ENCODE data around the gene GLMN. TPM values are rescaled to one million over a fixed set of nuclear protein-coding genes. Genes with fewer than 3 reads are reported as not detected.

GLMN gene
- polyA plus RNA-seq, 4 donors: 18.9 to 27.0 (median 24.1) TPM

DNA sequence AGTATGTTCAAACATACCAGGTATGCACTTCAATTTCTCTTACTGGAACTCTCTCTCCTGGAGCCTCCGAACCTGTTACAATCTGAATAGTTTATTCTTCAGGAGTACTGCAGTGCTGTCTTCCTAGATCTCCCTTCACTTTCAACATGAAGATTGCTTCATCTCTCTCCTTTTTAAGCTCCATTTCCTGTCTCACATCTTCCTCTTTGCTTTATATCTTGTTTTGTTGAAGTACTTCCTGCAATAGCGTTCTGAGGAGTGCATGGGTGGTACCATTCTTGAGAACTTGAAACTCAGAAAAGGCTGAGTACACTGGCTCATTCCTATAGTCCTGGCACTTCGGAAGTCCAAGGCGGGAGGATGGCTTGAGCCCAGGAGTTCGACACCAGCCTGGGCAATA lies 96.8 kb downstream of the GLMN start:
- DNase-seq (ENCODE audit: low read depth in 4 of 4, low spot score in 3 of 4): no peak

Other genes with a start within 250 kb of the GLMN start
- gene SETSIP, start 223.6 kb downstream of the GLMN start, polyA plus RNA-seq (ENCODE audit: insufficient read length in 4 of 4): under 1 TPM; 0.42 to 0.79 (median 0.54) TPM
- gene BTBD8, start 218.6 kb downstream of the GLMN start, polyA plus RNA-seq (ENCODE audit: insufficient read length in 4 of 4): 1 to 10 TPM; 3.2 to 7.2 (median 6.3) TPM
- under 1 TPM in 1 of 4 donors, not detected in 3; 0.27 TPM for gene C1orf146, start 81.1 kb downstream of the GLMN start, polyA plus RNA-seq (ENCODE audit: insufficient read length in 4 of 4)
- gene RPAP2, start 72 bp upstream of the GLMN start, polyA plus RNA-seq (ENCODE audit: insufficient read length in 4 of 4): 10 to 100 TPM; 30.4 to 40.1 (median 34.2) TPM
- under 1 TPM; 0.22 to 0.47 (median 0.29) TPM for gene GFI1, start 187.9 kb upstream of the GLMN start, polyA plus RNA-seq (ENCODE audit: insufficient read length in 4 of 4)